ENCODE results near the gene TFF1.

TFF1 gene

GRCh38 chr21:42346866-42347600 is 19.3 kb downstream of the TFF1 start:
- in situ Hi-C loops (cut with HindIII; ENCODE audit: low sequenced_read_pairs): no loop called here

- in situ Hi-C loops (cut with HindIII; ENCODE audit: low sequenced_read_pairs): no loop called here
These were observed 19.9 kb downstream of the TFF1 start for GRCh38 chr21:42346441-42346840.

- in situ Hi-C loops (cut with HindIII; ENCODE audit: low sequenced_read_pairs): no loop called here
These were observed 21.7 kb downstream of the TFF1 start for GRCh38 chr21:42344631-42345030.

- in situ Hi-C loops (cut with HindIII; ENCODE audit: low sequenced_read_pairs): no loop called here
These were observed 22.3 kb downstream of the TFF1 start for GRCh38 chr21:42343963-42344510.

GRCh38 chr21:42343556-42343955 is 22.8 kb downstream of the TFF1 start:
- in situ Hi-C loops (cut with HindIII; ENCODE audit: low sequenced_read_pairs): no loop called here

GRCh38 chr21:42343101-42343500 is 23.2 kb downstream of the TFF1 start:
- in situ Hi-C loops (cut with HindIII; ENCODE audit: low sequenced_read_pairs): no loop called here

GRCh38 chr21:42341776-42342542 is 24.4 kb downstream of the TFF1 start:
- in situ Hi-C loops (cut with HindIII; ENCODE audit: low sequenced_read_pairs): no loop called here

GRCh38 chr21:42340187-42341050 is 25.9 kb downstream of the TFF1 start:
- in situ Hi-C loops (cut with HindIII; ENCODE audit: low sequenced_read_pairs): no loop called here

GRCh38 chr21:42338729-42339715 is 27.3 kb downstream of the TFF1 start:
- in situ Hi-C loops (cut with HindIII; ENCODE audit: low sequenced_read_pairs): no loop called here

- in situ Hi-C loops (cut with HindIII; ENCODE audit: low sequenced_read_pairs): no loop called here
These were observed 28.3 kb downstream of the TFF1 start for GRCh38 chr21:42337830-42338728.

- in situ Hi-C loops (cut with HindIII; ENCODE audit: low sequenced_read_pairs): no loop called here
These were observed 29.1 kb downstream of the TFF1 start for GRCh38 chr21:42337276-42337675.

- in situ Hi-C loops (cut with HindIII; ENCODE audit: low sequenced_read_pairs): no loop called here
These were observed 30.3 kb downstream of the TFF1 start for GRCh38 chr21:42336054-42336453.

GRCh38 chr21:42332557-42333317 is 33.6 kb downstream of the TFF1 start:
- in situ Hi-C loops (cut with HindIII; ENCODE audit: low sequenced_read_pairs): no loop called here

- in situ Hi-C loops (cut with HindIII; ENCODE audit: low sequenced_read_pairs): no loop called here
These were observed 34.7 kb downstream of the TFF1 start for GRCh38 chr21:42331660-42332059.

- in situ Hi-C loops (cut with HindIII; ENCODE audit: low sequenced_read_pairs): no loop called here
These were observed 35.7 kb downstream of the TFF1 start for GRCh38 chr21:42330380-42331371.

GRCh38 chr21:42324896-42325295 is 41.4 kb downstream of the TFF1 start:
- in situ Hi-C loops (cut with HindIII; ENCODE audit: low sequenced_read_pairs): no loop called here

GRCh38 chr21:42321845-42322244 is 44.5 kb downstream of the TFF1 start:
- in situ Hi-C loops (cut with HindIII; ENCODE audit: low sequenced_read_pairs): no loop called here

Measured in DLD1 (cell line).